ENCODE measurements around the gene SLC6A6. TPM values are rescaled to one million over a fixed set of nuclear protein-coding genes. Genes with fewer than 3 reads are reported as not detected.

Gene SLC6A6
- total and polyA plus RNA-seq, 8 donors, result 3.0 to 36.7 (median 19.7) TPM

DNA sequence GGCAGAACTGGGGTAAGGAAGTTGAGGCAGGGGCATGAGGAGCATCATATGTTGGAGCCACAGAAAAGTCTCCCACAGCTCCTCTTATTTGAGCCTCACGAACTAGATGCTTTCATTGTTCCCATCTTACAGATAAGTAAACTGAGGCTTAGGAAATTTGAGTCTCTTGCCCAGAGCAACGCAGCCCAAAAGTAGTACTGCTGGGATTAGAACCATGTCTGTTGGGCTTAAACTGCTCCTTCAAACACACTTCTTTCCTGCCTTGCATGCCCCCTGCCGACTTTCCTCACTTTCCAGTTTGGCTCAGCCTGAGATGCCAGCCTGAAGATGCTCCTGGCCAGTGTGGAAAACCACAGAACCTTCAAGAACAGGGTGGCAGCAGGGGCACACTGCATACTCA lies 43.1 kb upstream of the SLC6A6 start:
- no peak for DNase-seq
- Histone ChIP-seq H3K4me1 (peaks cover 17 to 29% (median 22%) of the 10 kb centered on the region in 4 donors), H3K9me3 (no peaks in the 10 kb centered on the region), H3K27ac (no peak overlapping the region), H3K27me3 (no peaks in the 10 kb centered on the region), H3K4me3 (no peak overlapping the region), H3K36me3 (no peaks in the 10 kb centered on the region)
- TF ChIP-seq POLR2AphosphoS5 (IDR thresholded peaks at IDR 0.05) (no peak), EP300 (IDR thresholded peaks at IDR 0.05) (no peak), POLR2A (IDR thresholded peaks at IDR 0.05) (no peak)
- TF ChIP-seq, protein P1, sequence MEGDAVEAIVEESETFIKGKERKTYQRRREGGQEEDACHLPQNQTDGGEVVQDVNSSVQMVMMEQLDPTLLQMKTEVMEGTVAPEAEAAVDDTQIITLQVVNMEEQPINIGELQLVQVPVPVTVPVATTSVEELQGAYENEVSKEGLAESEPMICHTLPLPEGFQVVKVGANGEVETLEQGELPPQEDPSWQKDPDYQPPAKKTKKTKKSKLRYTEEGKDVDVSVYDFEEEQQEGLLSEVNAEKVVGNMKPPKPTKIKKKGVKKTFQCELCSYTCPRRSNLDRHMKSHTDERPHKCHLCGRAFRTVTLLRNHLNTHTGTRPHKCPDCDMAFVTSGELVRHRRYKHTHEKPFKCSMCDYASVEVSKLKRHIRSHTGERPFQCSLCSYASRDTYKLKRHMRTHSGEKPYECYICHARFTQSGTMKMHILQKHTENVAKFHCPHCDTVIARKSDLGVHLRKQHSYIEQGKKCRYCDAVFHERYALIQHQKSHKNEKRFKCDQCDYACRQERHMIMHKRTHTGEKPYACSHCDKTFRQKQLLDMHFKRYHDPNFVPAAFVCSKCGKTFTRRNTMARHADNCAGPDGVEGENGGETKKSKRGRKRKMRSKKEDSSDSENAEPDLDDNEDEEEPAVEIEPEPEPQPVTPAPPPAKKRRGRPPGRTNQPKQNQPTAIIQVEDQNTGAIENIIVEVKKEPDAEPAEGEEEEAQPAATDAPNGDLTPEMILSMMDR (IDR thresholded peaks at IDR 0.05), result no peak
- intact Hi-C loops (cut with DNase I; ENCODE audit: low total_unique reads), result no loop called here
- 86 to 91% (median 90%) methylated on average over 3 of the region's 3 CpGs for WGBS, 5 donors

DNA sequence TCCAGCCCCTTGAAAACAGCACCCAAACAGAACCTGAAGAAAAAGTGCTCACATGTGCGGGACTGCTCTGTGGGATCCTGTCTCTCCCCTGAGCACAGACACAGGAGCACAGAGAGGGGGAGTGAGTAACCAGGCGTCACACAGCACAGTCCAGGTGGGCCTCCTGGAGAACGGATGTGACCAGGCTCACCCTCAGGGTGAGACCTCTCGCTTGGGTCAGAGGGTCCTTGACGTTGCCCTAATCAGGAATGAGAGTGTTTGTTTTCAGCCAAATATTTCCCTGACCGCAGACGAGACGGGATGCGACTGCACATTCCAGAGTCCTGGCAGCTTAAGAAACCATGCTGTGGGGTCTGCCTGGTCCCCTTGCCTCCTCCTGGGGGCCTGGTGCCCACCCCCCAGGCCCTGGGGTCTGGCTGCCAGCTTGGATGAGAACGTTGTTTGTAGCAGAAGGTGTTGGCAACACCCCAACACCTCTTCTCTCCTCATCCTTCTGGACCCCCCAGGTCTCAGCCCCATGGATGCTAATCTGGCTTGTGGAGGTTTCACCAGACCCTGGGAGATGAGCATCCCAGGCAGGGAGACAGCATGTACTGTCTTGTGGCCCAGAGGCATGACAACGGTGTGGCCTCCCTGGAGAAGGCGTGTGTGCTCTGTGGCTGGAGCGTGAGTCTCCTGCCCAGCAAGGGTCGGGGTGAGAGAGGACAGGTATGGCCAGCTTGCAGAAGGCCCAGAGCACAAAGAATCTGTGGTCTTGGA lies 42.1 kb upstream of the SLC6A6 start:
- WGBS, 5 donors, result 72 to 85% (median 79%) methylated on average over 14 of the region's 14 CpGs
- H3K9me3 ChIP-seq, result no peaks in the 10 kb centered on the region
- H3K27me3 ChIP-seq, result no peaks in the 10 kb centered on the region
- no peak for DNase-seq
- intact Hi-C loops (cut with DNase I; ENCODE audit: low total_unique reads), result no loop called here
- peaks cover 24 to 34% (median 30%) of the 10 kb centered on the region in 4 donors for H3K4me1 ChIP-seq
- no peak overlapping the region for H3K4me3 ChIP-seq
- no peaks in the 10 kb centered on the region for H3K36me3 ChIP-seq
- H3K27ac ChIP-seq, result no peak overlapping the region
- TF ChIP-seq, protein P1 (IDR thresholded peaks at IDR 0.05), result no peak

DNA sequence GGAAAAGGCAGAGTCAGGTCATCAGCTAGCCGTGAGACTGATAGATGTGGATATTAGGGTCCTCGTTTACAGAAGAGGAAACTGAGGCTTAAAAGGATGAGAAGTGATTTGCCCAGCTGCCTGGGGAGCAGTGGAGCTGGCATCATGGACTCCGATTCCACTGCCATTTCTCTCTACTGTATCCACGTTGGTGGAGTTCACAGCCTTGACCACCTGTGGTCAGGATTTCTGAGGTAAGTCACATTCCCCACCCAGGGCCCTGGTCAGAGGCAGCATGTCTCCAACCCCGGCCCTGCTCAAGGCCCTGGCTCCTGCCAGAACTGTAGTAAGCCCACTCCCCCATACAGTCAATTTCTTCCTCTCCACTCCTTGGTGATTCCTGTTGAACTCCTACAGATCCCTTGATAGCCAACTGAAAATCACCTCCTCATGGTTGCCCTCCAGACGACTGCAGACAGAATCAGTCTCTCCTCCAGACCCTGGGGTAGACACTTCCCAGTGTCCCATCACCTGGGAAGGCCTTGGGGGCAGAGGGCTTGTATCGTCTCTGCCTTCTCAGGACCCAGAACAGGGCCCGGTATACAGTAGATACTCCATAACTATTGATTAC lies 41.2 kb upstream of the SLC6A6 start:
- 91 to 94% (median 92%) methylated on average over 8 of the region's 8 CpGs for WGBS, 5 donors
- no peaks in the 10 kb centered on the region for H3K9me3 ChIP-seq
- no peak overlapping the region for H3K27ac ChIP-seq
- H3K4me1 ChIP-seq, result peaks cover 24 to 41% (median 30%) of the 10 kb centered on the region in 4 donors
- no peak overlapping the region for H3K4me3 ChIP-seq
- TF ChIP-seq POLR2AphosphoS5 (IDR thresholded peaks at IDR 0.05) (no peak), EP300 (IDR thresholded peaks at IDR 0.05) (no peak), POLR2A (IDR thresholded peaks at IDR 0.05) (no peak)
- TF ChIP-seq, protein P1 (IDR thresholded peaks at IDR 0.05), result no peak
- no peaks in the 10 kb centered on the region for H3K27me3 ChIP-seq
- no peak for DNase-seq
- intact Hi-C loops (cut with DNase I; ENCODE audit: low total_unique reads), result no loop called here
- no peaks in the 10 kb centered on the region for H3K36me3 ChIP-seq

DNA sequence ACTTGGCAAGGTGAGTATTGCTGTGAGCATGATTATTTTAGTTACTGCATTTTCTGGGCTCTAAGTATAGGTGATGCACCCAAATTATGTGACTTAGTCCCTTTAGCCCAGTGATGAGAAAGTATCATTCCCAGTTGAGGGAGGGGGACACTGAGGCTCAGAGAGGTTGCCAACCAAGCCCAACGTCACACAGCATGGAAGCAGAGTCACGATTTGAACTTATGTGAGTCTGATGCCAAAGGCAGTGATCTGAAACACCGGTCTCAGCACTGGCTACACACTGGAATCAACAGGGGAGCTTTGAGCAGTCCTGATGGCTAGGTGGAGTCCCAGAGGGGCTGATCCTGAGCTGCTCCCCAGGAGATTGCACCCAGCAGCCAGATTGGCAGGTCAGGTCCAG lies 39.5 kb upstream of the SLC6A6 start:
- no peak for TF ChIP-seq POLR2AphosphoS5 (IDR thresholded peaks at IDR 0.05)
- TF ChIP-seq, protein P1 (IDR thresholded peaks at IDR 0.05), result no peak
- TF ChIP-seq POLR2A (IDR thresholded peaks at IDR 0.05), result no peak
- no peak for TF ChIP-seq EP300 (IDR thresholded peaks at IDR 0.05)
- H3K36me3 ChIP-seq, result no peaks in the 10 kb centered on the region
- H3K27ac ChIP-seq, result no peak overlapping the region
- intact Hi-C loops (cut with DNase I; ENCODE audit: low total_unique reads), result no loop called here
- H3K4me3 ChIP-seq, result no peak overlapping the region
- DNase-seq, result no peak
- no peaks in the 10 kb centered on the region for H3K27me3 ChIP-seq
- no peaks in the 10 kb centered on the region for H3K9me3 ChIP-seq
- peaks cover 23 to 41% (median 29%) of the 10 kb centered on the region in 4 donors for H3K4me1 ChIP-seq
- WGBS, 5 donors, result 86 to 97% (median 91%) methylated on average over 3 of the region's 3 CpGs

Measured in stomach (tissue), 9 donors.